ENCODE data around the gene UBL3. TPM values are rescaled to one million over a fixed set of nuclear protein-coding genes. Genes with fewer than 3 reads are reported as not detected.

UBL3 gene, protein sequence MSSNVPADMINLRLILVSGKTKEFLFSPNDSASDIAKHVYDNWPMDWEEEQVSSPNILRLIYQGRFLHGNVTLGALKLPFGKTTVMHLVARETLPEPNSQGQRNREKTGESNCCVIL
- total RNA-seq = 10 to 100 TPM; 32.4 to 44.2 (median 38.1) TPM

DNA sequence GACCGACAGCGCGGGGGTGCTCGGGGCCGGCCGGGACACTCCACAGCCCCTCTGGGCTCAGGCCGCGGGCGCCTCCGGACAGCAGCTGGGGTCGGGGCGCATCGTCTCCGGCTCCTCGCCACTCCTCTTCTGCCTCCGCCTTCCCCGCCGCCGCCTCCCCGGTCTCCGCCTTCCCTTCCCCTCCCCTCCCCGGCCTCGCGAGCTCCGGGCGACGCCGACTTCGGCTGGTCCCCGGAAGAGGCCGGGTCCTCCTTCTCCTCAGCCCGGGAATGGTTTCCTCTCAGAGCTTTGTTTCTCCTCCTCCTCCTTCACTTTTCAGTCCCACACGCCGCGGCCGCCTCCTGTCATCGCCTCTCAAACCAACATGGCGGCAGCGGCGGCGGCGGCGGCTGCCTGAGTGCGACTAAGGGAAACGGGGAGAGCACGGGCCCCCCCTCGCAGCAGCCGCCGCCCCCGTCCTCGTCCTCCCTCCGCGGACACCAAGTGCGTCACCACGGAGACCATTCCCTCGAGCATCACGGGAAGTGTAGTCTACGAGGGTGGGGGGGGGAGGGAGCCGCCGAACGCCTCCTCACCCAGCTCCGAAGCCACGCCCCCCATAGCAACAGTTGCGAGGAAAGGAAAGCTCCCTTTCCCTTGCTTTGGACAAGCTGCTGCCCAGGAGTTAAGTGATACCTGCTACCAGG is at the start of gene UBL3:
TSS of gene UBL3 (minus strand) at position 405 of the 686 bp plus-strand sequence. CDS start 1,079 bp downstream, outside the sequence.
- TF ChIP-seq, protein P1, sequence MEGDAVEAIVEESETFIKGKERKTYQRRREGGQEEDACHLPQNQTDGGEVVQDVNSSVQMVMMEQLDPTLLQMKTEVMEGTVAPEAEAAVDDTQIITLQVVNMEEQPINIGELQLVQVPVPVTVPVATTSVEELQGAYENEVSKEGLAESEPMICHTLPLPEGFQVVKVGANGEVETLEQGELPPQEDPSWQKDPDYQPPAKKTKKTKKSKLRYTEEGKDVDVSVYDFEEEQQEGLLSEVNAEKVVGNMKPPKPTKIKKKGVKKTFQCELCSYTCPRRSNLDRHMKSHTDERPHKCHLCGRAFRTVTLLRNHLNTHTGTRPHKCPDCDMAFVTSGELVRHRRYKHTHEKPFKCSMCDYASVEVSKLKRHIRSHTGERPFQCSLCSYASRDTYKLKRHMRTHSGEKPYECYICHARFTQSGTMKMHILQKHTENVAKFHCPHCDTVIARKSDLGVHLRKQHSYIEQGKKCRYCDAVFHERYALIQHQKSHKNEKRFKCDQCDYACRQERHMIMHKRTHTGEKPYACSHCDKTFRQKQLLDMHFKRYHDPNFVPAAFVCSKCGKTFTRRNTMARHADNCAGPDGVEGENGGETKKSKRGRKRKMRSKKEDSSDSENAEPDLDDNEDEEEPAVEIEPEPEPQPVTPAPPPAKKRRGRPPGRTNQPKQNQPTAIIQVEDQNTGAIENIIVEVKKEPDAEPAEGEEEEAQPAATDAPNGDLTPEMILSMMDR (IDR thresholded peaks at IDR 0.05; ENCODE audit: low read depth) = no peak

DNA sequence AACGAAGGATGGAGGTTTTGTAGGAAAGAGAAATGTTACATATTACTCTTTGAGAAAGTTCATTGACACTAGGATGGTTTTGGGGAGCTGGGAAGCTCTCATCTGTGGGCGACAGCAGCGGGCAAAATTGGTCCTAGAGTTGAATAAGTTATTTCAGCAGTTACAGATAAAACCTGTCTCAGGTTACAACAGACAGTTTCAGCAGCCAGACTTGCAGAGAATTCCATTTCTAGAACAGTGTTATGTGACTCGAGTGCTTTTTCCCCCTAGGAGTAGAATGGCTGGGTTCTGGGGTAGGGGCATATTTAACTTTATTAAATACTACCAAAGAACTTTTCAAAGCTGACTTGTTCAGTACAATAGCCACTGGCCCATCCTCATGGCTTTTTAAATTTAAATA is 46.7 kb upstream of the UBL3 start:
- TF ChIP-seq, protein P1 (IDR thresholded peaks at IDR 0.05; ENCODE audit: low read depth) = no peak

DNA sequence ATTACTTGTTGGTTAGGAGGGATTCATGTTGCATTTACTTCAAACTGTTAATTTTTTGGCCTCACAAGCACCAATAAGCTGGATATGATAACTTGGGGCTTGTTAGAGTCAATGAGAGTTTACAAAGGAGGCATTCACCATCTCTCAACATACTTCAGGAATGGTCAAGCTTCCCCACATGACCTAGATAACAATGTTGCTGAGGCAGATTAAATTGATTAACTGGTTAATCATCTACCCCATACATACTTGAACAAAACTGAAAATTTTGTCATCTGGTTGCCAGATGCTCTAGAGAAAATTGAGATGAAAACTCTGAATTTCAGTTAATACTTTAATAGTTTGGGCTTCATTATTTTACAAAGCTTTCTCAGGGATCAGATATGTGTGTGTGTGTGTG is 43.0 kb upstream of the UBL3 start:
- TF ChIP-seq, protein P1 (IDR thresholded peaks at IDR 0.05; ENCODE audit: low read depth) = no peak

DNA sequence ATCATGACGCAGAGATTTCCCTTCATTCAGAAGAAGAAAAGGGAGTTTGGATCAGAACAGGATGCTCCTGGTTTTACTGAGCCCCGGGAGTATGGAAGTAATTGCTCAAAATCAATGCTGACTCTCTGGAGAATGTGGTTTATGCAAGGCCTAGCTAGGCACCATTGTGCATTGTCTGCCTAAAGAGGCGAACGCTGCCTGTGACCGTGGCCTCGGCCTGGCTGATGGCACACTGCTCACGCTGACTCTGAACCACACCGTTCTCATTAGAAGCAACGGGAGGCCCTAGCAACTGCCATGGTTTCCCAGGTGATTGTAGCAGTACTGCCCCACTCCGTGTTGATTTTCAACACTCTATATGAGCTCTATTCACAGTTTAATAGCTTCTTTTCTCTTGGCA is 41.7 kb upstream of the UBL3 start:
- TF ChIP-seq, protein P1 (IDR thresholded peaks at IDR 0.05; ENCODE audit: low read depth) = no peak

DNA sequence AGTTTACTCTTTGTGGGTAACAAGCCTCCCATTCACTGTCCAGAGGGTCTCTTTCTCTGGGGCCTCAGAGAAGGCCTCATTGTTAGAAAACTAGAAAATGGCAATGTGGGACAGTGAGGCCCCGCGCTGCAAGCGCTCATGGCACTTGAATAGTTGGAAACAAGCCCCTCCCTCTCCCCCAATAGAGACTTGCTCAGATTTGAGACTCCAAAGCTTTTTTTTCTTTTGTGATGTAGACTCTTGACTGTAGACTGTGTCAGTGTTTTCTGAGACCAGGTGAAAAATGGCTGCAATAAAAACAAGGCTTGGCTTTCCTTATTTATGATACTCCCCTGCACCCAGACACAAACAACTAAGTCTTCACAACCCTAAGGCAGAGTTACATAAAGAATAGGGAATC is 38.7 kb upstream of the UBL3 start:
- TF ChIP-seq, protein P1 (IDR thresholded peaks at IDR 0.05; ENCODE audit: low read depth) = no peak

DNA sequence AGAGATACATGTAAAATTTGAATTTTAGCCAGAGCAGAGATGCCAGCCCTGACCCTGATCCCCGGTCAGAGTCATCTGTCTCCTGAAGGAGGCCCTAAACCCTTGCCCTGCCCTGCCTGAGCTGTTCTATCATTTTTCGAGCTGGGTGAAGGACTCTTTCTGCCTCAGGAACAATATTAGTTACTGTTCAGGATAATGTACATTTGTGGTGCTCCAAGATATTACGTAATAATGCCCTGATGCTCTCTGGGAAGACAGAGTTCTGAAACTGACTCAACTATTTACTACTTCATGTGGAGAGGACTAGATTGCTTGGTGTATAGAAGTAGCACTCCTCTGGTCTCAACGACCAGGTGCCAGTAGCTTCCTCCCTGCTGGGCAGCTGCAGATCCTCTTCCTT is 37.9 kb upstream of the UBL3 start:
- TF ChIP-seq, protein P1 (IDR thresholded peaks at IDR 0.05; ENCODE audit: low read depth) = no peak

DNA sequence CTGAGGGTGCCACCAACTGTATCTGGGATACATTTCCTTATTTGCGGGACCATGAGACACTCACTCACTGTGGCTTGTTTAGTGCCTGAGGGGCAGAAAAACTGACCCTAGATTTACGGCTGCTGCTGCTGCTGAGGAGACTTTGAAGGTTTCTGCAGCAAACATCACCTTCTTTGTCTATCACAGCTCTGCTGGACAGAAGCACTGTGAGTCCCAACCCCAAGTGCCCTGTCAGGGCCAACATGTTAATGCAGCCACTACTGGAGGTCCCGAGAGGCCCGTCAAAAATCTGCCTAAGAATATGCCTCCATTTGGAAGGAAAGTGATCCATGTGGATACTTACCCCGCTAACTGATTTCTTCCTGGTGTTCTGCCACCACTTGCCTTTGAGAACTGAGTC is 37.3 kb upstream of the UBL3 start:
- TF ChIP-seq, protein P1 (IDR thresholded peaks at IDR 0.05; ENCODE audit: low read depth) = no peak

Data from subcutaneous adipose tissue (tissue), 4 donors.